HG02798 (cell line): ENCODE data around the gene HSP90B1.
A peak's percentile ranks its signal among the peaks of the same experiment; 100 is the strongest.

Source experiments
- ATAC-seq: cut with Tn5 transposase; IDR thresholded peaks from one replicate; pipeline ENCODE4 v1.9.1; 2021; ENCODE audit warnings: mild to moderate bottlenecking; ENCODE audit not compliant: unreplicated experiment, poor library complexity

HSP90B1 gene

DNA sequence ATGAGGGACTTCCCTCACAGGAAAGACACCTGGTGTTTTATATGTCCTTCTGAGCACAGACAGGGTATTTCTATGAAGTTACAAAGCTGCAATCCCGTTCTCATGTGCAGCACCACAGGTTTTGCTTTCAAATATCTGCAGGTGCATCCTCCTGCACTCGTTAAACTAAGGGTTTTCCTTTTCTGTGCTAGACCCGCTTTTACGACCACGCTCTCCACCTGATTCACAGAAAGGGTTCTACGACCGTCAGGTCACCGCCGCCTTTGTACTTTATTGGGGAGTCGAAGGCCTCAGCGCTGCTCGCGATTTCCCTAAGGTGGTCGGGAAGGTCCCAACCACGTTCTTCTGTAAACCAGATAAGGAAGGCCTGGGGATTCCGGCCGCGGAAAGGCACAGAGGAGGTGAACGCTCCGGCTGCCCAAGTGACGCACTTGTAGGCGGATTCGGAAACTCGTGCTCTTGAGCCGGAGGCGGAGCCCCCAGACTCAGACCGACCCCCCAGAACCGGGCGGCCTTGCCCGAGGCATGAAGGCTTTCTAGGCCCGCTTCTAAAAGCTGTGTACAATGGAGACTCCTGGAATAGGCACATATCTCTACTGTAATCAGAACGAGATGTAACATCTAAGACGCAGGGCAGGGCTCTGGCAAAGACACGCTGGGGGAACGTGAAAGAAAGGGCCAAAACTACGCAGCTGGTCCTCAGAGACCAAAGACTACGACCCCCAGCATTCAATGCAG is 995 bp upstream of the HSP90B1 start:
- peak; percentile 21 for ATAC-seq

- no peak for ATAC-seq
Measured at GRCh38 chr12:103929784-103930033, 501 bp upstream of the HSP90B1 start.

DNA sequence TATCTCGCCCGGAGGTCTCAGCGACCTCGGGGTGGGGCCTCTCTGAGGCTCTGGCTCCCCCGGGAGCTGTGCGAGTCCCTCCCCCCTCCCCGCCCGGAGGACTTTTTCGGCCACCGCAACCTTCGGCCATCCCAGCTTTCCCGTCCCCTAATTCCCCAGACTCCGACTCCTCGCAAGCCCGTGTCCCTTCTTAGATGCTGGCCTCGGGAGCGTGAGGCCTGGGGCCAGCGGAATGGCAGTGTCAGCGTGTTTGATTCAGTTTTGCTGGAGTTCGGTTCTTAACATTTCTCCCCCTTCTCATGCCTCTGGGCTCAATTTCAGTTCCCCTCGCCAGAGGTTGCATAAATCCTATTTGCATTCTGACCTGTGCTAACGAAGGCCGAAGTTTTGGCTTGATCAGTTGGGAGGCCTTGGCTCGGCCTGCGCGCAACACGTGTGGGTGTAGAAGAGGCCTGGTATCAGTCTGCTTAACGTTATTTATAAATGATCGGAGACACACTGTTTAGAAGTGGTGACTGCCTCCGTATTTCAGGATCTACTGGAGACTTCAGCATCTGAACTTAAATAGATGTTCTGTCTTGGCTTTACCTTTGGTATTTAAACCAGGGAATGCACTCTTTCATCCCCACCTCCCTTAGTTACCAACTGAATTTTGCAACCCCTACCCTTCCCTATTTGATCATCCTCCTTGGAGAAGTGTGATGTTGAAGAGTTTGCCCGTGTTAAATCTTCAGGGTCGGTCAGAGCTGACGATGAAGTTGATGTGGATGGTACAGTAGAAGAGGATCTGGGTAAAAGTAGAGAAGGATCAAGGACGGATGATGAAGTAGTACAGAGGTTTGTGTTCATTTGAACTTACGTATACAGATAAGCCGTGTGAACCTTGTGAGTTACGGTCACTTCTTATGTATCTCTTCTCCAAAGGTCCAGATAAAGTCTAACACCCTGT is 851 bp downstream of the HSP90B1 start:
- ATAC-seq = no peak

- ATAC-seq = no peak
Measured at GRCh38 chr12:103933237-103933636, 3.0 kb downstream of the HSP90B1 start.

- ATAC-seq = no peak
Measured at GRCh38 chr12:103936679-103937078, 6.5 kb downstream of the HSP90B1 start.

DNA sequence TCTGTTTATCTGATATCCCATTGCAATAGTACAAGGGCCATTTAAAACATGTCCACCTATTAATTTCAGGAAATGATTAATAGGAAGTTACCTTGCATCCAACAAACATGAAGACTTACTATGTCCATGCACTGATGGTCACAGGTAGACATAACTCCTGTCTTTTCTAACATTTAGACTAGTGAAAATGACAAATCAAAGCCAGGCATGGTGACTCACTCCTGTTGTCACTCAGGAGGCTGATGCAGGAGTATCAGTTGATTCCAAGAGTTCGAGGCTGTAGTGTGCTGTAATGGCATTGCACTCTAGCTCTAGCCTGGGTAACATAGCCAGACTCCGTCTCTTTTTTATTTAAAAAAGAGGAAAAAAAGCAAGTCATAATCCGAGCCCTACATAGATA is 14.8 kb downstream of the HSP90B1 start:
- no peak for ATAC-seq

GRCh38 chr12:103947871-103948555 is 17.8 kb downstream of the HSP90B1 start:
- ATAC-seq = no peak

DNA sequence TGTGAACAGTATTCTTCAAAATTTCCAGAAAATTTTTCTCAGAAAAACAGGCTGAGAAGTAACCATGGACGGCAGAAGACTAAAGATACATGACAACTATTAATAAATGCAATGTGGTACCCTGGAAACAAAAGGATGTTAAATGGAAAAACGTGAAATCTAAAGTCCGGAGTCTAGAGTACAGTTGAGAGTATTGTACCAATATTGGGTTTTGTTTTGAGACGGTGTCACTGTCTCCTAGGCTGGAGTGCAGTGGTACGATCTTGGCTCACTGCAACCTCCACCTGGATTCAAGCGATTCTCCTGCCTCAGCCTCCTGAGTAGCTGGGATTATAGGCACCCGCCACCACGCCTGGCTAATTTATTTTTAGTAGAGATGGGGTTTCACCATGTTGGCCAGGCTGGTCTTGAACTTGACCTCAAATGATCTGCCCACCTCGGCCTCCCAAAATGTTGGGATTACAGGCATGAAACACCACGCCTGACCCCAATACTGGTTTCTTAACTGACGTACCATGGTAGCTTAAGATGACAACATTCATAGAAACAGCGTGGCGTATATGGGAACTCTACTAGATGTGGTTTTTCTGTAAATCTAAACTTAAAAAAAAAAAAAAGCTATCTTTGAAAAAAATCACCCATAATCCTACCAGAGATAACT is 18.7 kb downstream of the HSP90B1 start:
- no peak for ATAC-seq

GRCh38 chr12:103952497-103952896 is 22.3 kb downstream of the HSP90B1 start:
- ATAC-seq = no peak

- ATAC-seq = no peak
Measured at GRCh38 chr12:103955811-103956508, 25.8 kb downstream of the HSP90B1 start.

DNA sequence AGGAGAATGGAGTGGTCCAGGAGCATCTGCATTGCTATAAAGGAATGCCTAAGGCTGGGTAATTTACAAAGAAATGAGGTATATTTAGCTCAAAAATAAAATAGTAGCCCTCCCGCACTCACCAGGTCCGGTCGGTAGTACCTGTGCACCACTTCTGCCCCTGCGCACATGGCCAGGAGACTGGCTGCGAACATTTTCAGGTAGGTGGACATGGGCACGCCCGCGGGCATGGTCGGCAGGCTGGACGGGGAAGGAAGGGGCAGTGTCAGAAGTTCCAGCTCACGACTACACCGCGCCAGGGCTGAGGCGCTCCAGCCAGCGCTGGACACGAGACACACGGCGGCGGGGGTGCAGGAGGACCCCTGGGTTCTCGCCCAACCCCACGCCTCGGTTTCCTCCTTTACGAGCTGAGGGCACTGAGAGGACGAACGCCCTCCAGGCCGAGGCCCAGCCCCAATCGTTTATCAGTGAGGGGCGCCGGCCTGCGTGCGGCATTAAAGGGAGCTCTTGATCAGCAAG is 26.4 kb downstream of the HSP90B1 start:
- ATAC-seq = peak; percentile 33

- ATAC-seq = no peak
Measured at GRCh38 chr12:103957865-103958388, 27.7 kb downstream of the HSP90B1 start.

GRCh38 chr12:103958621-103959020 is 28.4 kb downstream of the HSP90B1 start:
- no peak for ATAC-seq

DNA sequence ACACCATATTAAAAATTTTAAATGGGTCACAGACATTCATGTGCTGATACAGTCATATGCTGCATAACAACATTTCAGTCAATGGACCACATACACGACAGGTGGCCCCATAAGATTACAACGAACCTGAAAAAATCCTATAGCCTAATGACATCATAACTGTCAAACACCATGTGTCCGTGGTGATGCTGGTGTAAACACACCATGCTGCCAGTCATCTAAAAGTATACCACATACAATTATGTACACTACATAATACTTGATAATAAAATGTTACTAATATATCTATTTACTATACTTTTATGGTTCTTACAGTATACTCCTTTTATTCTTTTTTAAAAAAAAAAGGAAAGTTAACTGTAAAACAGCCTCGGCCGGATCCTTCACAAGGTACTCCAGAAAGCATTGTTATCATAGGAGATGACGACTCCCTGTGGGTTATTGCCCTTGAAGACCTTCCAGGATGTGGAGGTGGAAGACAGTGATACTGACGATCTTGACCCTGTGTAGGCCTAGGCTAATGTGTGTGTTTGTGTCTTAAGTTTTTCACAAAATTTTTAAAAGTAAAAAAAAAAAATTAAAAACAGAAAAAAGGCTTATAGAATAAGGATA is 30.5 kb downstream of the HSP90B1 start:
- no peak for ATAC-seq

GRCh38 chr12:103962493-103962892 is 32.3 kb downstream of the HSP90B1 start:
- ATAC-seq = no peak

DNA sequence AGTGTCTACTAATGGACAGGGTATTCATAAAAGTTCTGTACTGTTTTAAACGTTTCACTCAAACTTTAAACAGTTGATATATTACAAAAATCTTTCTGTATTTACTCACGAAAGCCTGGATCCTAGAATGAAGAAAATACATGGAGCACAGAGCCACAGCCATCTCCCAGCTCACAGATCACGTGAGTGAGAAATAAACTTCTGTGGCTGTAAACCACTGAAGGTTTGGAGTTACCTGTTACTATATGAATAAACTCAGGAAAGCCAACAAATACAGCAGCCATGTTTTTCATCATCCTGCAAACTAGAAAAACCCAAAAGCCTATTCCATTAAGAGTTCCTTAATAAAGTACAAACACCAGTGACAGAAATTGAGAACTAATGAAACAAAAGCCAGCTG is 34.6 kb downstream of the HSP90B1 start:
- no peak for ATAC-seq

GRCh38 chr12:103965255-103965589 is 35.0 kb downstream of the HSP90B1 start:
- ATAC-seq = no peak

DNA sequence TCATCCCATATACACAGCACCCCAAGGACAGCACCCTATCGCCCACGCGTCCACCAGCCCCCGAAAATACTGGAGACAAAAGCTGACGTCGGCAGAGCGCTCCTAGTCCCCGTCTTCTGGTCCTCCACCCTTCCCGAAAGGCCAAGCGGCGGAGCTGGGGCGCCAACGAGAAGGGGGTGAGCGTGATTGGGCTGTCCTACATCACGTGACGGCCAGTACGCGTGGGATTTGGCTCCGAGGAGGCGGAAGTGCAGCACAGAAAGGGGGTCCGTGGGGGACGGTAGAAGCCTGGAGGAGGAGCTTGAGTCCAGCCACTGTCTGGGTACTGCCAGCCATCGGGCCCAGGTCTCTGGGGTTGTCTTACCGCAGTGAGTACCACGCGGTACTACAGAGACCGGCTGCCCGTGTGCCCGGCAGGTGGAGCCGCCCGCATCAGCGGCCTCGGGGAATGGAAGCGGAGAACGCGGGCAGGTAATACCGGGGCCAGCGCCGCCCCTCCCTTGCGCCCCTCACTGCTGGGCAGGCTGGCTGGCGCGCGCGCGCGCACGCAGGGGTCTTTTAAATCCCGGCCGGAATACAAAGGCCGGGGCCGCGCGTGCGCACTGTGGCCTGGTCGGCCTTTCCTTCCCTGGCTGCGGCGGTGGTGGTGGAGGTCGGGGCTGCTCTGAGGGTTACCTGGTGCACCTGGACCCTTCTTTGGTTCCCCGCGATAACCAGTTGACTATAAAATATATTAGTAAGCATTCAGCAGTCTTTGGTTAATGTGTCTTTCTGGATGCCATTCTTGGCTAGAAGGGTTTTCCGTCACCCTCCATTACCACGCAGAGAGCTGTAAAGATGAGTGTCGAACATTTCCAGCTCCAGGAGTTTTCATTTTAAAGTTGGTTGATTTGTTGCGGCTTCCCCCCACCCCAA is 35.6 kb downstream of the HSP90B1 start, which contains the start of gene TDG:
TSS of gene TDG (plus strand) at position 283 of the 915 bp plus-strand sequence. CDS start at position 449, 166 bp downstream.
- peak; percentile 95 for ATAC-seq
